ENCODE measurements around the gene PRPS2.

GRCh38 chrX:12770440-12770839 is 20.8 kb upstream of the PRPS2 start:
- TF ChIP-seq EZH2phosphoT487 (IDR thresholded peaks at IDR 0.05; ENCODE audit: borderline replicate concordance, low read length) (no peak), CTCF (conservative IDR thresholded peaks at IDR 0.05; ENCODE audit: low read depth, low read length) (peak; percentile 69), EZH2 (IDR thresholded peaks at IDR 0.05; ENCODE audit: low read length, unreplicated experiment) (no peak)

All from PC-3 (cell line).